ENCODE results near the gene PHETA1. TPM values are rescaled to one million over a fixed set of nuclear protein-coding genes. Genes with fewer than 3 reads are reported as not detected.

Gene PHETA1
- polyA plus RNA-seq, 2 of the 4 experiments (the other 2 are of a cell fraction): 2.9 to 7.1 TPM

GRCh38 chr12:111412830-111413441, 44.0 kb upstream of the PHETA1 start:
- no peak overlapping the region for H3K4me3 ChIP-seq
- H3K27ac ChIP-seq: peak overlapping the region in 1 of 2 experiments; percentile 9; a peak in 1 of 6 replicates
- H3K4me2 ChIP-seq: no peak overlapping the region
- H3K4me1 ChIP-seq: peaks cover 28% of the 10 kb centered on the region
- TF ChIP-seq FOSB (CRISPR knock-in tag; IDR thresholded peaks at IDR 0.05) (no peak), CHD4 (IDR thresholded peaks at IDR 0.05; ENCODE audit: borderline replicate concordance) (no peak), SMC3 (IDR thresholded peaks at IDR 0.05) (no peak), RNF2 (IDR thresholded peaks at IDR 0.05; ENCODE audit: borderline replicate concordance, low read depth) (no peak), MYC (IDR thresholded peaks at IDR 0.05; ENCODE audit: borderline replicate concordance, low read length) (no peak), HDAC2 (IDR thresholded peaks at IDR 0.05) (no peak), CBX2 (IDR thresholded peaks at IDR 0.05; ENCODE audit: borderline replicate concordance, low read depth) (no peak), ZC3H11A (IDR thresholded peaks at IDR 0.05) (no peak), POLR2AphosphoS2 (conservative IDR thresholded peaks at IDR 0.05; ENCODE audit: low read length) (no peak), EHF (CRISPR knock-in tag; IDR thresholded peaks at IDR 0.05) (no peak), HES2 (IDR thresholded peaks at IDR 0.05) (no peak), NR3C1 (IDR thresholded peaks at IDR 0.05) (no peak), E2F6 (IDR thresholded peaks at IDR 0.05; ENCODE audit: borderline replicate concordance, low read depth) (no peak), POLR2A (IDR thresholded peaks at IDR 0.05; ENCODE audit: low read length) (no peak), CBX8 (IDR thresholded peaks at IDR 0.05) (no peak), KDM5A (IDR thresholded peaks at IDR 0.05) (no peak), ZFP36 (IDR thresholded peaks at IDR 0.05; ENCODE audit: borderline replicate concordance, partially characterized antibody) (no peak)
- TF ChIP-seq, protein P1, sequence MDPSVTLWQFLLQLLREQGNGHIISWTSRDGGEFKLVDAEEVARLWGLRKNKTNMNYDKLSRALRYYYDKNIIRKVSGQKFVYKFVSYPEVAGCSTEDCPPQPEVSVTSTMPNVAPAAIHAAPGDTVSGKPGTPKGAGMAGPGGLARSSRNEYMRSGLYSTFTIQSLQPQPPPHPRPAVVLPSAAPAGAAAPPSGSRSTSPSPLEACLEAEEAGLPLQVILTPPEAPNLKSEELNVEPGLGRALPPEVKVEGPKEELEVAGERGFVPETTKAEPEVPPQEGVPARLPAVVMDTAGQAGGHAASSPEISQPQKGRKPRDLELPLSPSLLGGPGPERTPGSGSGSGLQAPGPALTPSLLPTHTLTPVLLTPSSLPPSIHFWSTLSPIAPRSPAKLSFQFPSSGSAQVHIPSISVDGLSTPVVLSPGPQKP (IDR thresholded peaks at IDR 0.05; ENCODE audit: low read depth, low read length): no peak
- ATAC-seq (no peak), DNase-seq (ENCODE audit: low read depth in 1 of 2, low spot score in 1 of 2) (no peak), FAIRE-seq (no peak)
- 62% methylated on average over 6 of the region's 6 CpGs for WGBS (ENCODE audit: missing lambda C conversion rate)
- ChIA-PET CTCF (interaction anchor here (1.1 to 8.6 kb wide), 6 partner anchors 15 to 260 kb away, joined by 6 to 103 read pairs (median 8); no protein-coding TSS in a partner anchor), POLR2A (interaction anchor here (0.6 kb wide), 1 partner anchor 89 kb away, joined by 4 read pairs; no protein-coding TSS in a partner anchor)
- no peaks in the 10 kb centered on the region for H3K9me3 ChIP-seq

GRCh38 chr12:111412007-111412829, 43.3 kb upstream of the PHETA1 start:
- POLR2A ChIA-PET: interaction anchor here (0.6 kb wide), 1 partner anchor 90 kb away, joined by 4 read pairs; no protein-coding TSS in a partner anchor
- H3K4me2 ChIP-seq: no peak overlapping the region
- FAIRE-seq: no peak
- TF ChIP-seq, protein P2, sequence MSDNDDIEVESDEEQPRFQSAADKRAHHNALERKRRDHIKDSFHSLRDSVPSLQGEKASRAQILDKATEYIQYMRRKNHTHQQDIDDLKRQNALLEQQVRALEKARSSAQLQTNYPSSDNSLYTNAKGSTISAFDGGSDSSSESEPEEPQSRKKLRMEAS (IDR thresholded peaks at IDR 0.05): no peak
- TF ChIP-seq KDM1A (IDR thresholded peaks at IDR 0.05; ENCODE audit: low read depth): no peak
- TF ChIP-seq EHF (CRISPR knock-in tag; IDR thresholded peaks at IDR 0.05): no peak
- TF ChIP-seq CTCF (IDR thresholded peaks at IDR 0.05): no peak
- TF ChIP-seq, protein P1 (IDR thresholded peaks at IDR 0.05; ENCODE audit: low read depth, low read length): no peak
- TF ChIP-seq CHD4 (IDR thresholded peaks at IDR 0.05; ENCODE audit: borderline replicate concordance): no peak
- no peak for TF ChIP-seq ZC3H11A (IDR thresholded peaks at IDR 0.05)
- no peak for TF ChIP-seq FOSB (CRISPR knock-in tag; IDR thresholded peaks at IDR 0.05)
- no peak for TF ChIP-seq ZSCAN20 (CRISPR knock-in tag; IDR thresholded peaks at IDR 0.05)
- H3K27ac ChIP-seq: 0 out of 6 replicates have a peak overlapping the region, but pooled peaks of 1 of the 2 experiments have one; percentile 9
- ATAC-seq: peak in 1 of 2 experiments; percentile 6; a peak in 1 of 6 replicates
- no peaks in the 10 kb centered on the region for H3K9me3 ChIP-seq
- H3K4me1 ChIP-seq: peaks cover 28% of the 10 kb centered on the region
- CTCF ChIA-PET: interaction anchor here (0.9 to 8.6 kb wide), 7 partner anchors 15 to 261 kb away, joined by 3 to 103 read pairs (median 8); no protein-coding TSS in a partner anchor
- 84% methylated on average over 14 of the region's 15 CpGs for WGBS (ENCODE audit: missing lambda C conversion rate)
- DNase-seq (ENCODE audit: low read depth in 1 of 2, low spot score in 1 of 2): no peak
- H3K4me3 ChIP-seq: no peak overlapping the region

Measured in A549 (cell line).